ENCODE data around the gene SCAPER. TPM values are rescaled to one million over a fixed set of nuclear protein-coding genes. Genes with fewer than 3 reads are reported as not detected.
"Not testable (repeated sequence)": the region's sequence is repeated elsewhere in the genome, so short reads cannot be mapped to it uniquely, and the experiment has no call there.

The SCAPER gene
- total RNA-seq, 1 experiment from 2014 or later: 8.3 TPM

DNA sequence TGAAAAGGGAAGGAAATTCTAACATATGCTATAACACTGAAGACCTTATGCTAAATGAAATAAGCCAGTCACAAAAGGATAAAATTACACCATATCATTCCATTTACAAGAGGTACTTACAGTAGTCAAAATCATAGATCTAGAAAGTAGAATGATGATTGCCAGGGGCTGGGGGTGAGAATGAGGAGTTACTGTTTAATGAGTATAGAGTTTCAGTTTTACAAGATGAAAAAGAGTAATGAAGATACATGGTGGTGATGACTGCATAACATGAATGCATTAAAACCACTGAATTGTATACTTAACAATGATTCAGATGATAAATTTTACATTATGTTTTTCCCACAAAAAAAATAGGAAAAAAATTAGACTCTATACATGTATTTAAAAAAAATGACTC lies 152.6 kb downstream of the SCAPER start:
- DNase-seq: no peak

DNA sequence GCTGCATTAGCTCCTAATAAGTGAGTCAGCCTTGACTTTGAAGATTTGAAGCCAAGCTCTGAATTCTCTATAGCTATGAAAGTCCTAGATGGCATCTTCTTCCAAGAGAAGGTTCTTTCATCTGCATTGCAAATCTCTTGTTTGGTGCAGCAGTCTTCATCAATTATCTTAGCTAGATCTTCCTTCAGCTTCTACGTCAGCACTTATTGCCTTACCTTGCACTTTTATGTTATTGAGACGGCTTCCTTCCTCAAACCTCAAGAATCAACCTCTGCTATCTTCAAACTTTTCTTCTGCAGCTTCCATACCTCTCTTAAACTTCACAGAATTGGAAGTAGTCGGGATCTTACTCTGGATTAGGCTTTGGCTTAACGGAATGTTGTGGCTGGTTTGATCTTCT lies 167.6 kb downstream of the SCAPER start:
- Histone ChIP-seq H3K4me3 (ENCODE audit: insufficient read depth, low read depth, low read length) (no peak overlapping the region), H3K27me3 (ENCODE audit: control insufficient read depth, insufficient read depth, low read length) (no peaks in the 10 kb centered on the region), H3K36me3 (replicated peaks; ENCODE audit: control insufficient read depth, insufficient read depth, low read length) (no peaks in the 10 kb centered on the region)
- DNase-seq: no peak

More for the DNA sequence above, 152.6 kb downstream of the SCAPER start:
- Histone ChIP-seq H3K4me3 (ENCODE audit: insufficient read depth, low read depth, low read length) (no peak overlapping the region), H3K36me3 (replicated peaks; ENCODE audit: control insufficient read depth, insufficient read depth, low read length) (no peaks in the 10 kb centered on the region), H3K27me3 (ENCODE audit: control insufficient read depth, insufficient read depth, low read length) (no peaks in the 10 kb centered on the region)

DNA sequence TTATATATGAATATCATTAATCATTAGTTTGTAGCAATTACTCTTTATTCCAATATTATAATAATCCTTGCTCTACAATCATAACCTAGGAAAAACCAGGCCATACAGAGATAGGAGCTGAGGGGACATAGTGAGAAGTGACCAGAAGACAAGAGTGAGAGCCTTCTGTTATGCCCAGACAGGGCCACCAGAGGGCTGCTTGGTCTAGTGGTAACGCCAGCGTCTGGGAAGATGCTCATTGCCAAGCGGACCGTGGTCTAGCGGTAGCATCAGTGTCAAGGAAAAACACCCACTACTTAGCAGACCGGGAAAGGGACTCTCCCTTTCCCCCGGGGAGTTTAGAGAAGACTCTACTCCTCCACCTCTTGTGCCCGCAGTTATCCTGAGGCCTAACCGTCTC lies 172.8 kb downstream of the SCAPER start:
- DNase-seq; H3K36me3 ChIP-seq (replicated peaks; ENCODE audit: control insufficient read depth, insufficient read depth, low read length); H3K4me3 ChIP-seq (ENCODE audit: insufficient read depth, low read depth, low read length); H3K27me3 ChIP-seq (ENCODE audit: control insufficient read depth, insufficient read depth, low read length): not testable (repeated sequence)

DNA sequence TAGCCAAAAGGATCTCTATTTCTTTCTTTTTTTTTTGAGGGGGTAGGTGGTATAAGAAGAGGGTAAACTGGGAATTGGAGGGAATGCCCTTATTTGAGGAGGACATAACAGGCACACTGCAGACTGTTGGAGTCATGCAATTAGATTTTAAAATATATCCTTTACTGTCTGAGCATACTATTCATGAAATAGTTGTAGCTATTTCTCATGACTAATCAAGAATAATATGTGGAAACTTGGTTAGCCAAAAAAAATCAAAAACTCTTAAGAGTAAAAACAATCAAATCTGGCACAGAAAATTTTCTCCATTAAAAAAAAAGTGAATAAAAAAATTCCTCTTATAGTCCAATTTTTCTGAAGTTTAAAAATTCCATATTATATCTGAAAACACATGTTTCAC lies 174.9 kb downstream of the SCAPER start:
- H3K4me3 ChIP-seq (ENCODE audit: insufficient read depth, low read depth, low read length): no peak overlapping the region
- DNase-seq: no peak
- no peaks in the 10 kb centered on the region for H3K36me3 ChIP-seq (replicated peaks; ENCODE audit: control insufficient read depth, insufficient read depth, low read length)
- H3K27me3 ChIP-seq (ENCODE audit: control insufficient read depth, insufficient read depth, low read length): no peaks in the 10 kb centered on the region

DNA sequence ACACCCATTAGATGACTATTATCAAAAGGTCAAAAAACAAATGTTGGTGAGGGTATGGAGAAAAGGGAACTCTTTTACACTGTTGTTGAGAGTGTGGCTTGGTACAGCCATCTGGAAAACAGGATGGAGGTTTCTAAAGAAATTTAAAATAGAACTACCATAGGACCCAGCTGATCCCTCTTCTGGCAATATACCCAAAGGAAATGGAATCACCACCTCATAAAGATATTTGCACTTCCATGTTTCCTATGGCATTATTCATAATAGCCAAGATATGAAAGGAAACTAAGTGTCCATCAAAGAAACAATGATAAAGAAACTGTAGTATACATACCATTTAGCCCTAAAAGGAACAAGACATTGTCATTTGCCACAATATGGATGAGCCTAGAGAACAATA lies 186.3 kb downstream of the SCAPER start:
- Histone ChIP-seq H3K36me3 (replicated peaks; ENCODE audit: control insufficient read depth, insufficient read depth, low read length) (no peaks in the 10 kb centered on the region), H3K27me3 (ENCODE audit: control insufficient read depth, insufficient read depth, low read length) (no peaks in the 10 kb centered on the region), H3K4me3 (ENCODE audit: insufficient read depth, low read depth, low read length) (no peak overlapping the region)
- DNase-seq: no peak

DNA sequence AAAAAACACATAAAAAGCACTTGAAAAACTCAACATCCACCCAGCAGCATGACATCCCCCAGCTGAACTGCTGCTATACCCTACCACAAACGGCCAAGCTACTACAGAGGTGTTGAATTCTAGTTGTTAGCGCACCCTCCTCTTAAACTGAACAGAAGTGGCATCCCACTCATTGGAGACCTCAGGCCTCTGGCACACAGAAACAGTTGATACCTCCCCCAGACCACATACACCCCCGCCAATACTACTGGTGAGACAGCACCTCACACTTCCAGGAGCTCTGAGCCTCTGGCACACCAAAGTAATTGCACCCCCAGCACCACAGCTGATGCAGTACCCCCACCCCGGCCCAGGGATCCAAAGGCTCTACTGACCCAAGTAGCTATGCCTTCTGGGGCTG lies 190.2 kb downstream of the SCAPER start:
- no peaks in the 10 kb centered on the region for H3K27me3 ChIP-seq (ENCODE audit: control insufficient read depth, insufficient read depth, low read length)
- H3K4me3 ChIP-seq (ENCODE audit: insufficient read depth, low read depth, low read length): no peak overlapping the region
- no peaks in the 10 kb centered on the region for H3K36me3 ChIP-seq (replicated peaks; ENCODE audit: control insufficient read depth, insufficient read depth, low read length)
- DNase-seq: no peak

DNA sequence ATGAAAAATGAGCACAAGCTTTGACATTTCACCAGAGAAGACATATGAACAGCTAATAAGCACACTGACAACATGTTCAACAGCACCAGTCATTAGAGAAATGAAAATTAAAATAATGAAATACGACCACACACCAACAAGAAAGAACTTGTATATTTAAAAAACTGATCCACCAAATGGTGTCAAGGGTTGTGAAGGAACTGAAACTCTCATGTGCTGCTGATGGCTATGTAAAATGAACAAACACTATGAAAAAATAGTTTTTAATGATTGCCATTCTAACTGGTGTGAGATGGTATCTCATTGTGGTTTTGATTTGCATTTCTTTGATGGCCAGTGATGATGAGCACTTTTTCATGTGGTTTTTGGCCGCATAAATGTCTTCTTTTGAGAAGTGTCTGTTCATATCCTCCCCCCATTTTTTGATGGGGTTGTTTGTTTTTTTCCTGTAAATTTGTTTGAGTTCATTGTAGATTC lies 193.8 kb downstream of the SCAPER start:
- H3K36me3 ChIP-seq (replicated peaks; ENCODE audit: control insufficient read depth, insufficient read depth, low read length): no peaks in the 10 kb centered on the region
- H3K27me3 ChIP-seq (ENCODE audit: control insufficient read depth, insufficient read depth, low read length): no peaks in the 10 kb centered on the region
- no peak for DNase-seq
- H3K4me3 ChIP-seq (ENCODE audit: insufficient read depth, low read depth, low read length): no peak overlapping the region

DNA sequence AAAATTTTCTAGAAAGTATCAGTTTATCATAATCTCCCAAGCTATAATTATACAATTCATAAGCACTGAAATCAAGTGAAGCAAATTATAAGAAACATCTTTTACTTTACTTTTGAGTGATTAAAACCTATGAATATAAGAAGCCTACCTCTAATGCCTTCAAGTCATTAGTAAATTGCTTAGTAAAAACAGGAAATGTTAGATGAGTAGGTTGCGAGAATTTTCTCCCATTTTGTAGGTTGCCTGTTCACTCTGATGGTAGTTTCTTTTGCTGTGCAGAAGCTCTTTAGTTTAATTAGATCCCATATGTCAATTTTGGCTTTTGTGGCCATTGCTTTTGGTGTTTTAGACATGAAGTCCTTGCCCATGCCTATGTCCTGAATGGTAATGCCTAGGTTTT lies 201.1 kb downstream of the SCAPER start:
- H3K27me3 ChIP-seq (ENCODE audit: control insufficient read depth, insufficient read depth, low read length); H3K36me3 ChIP-seq (replicated peaks; ENCODE audit: control insufficient read depth, insufficient read depth, low read length); H3K4me3 ChIP-seq (ENCODE audit: insufficient read depth, low read depth, low read length); DNase-seq: not testable (repeated sequence)

DNA sequence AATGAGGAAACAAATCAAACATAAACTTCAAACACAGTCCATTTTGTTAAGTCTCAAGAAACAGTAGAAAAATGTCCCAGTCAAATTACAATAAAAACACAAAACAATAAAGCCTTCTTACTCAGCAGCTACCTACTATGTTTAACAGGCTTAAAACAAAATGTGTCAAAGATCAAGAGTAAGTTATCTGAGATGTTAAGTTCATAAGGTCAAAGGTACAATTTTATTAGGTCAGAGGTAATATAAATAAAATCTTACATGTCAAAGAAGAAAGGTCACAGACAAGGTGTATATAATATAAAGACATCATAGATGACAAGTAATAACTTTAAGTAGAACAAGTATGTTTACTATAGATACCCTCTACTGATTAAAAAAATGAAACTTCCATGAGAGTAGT lies 208.3 kb downstream of the SCAPER start:
- H3K4me3 ChIP-seq (ENCODE audit: insufficient read depth, low read depth, low read length): no peak overlapping the region
- H3K36me3 ChIP-seq (replicated peaks; ENCODE audit: control insufficient read depth, insufficient read depth, low read length): no peaks in the 10 kb centered on the region
- DNase-seq: no peak
- no peaks in the 10 kb centered on the region for H3K27me3 ChIP-seq (ENCODE audit: control insufficient read depth, insufficient read depth, low read length)

DNA sequence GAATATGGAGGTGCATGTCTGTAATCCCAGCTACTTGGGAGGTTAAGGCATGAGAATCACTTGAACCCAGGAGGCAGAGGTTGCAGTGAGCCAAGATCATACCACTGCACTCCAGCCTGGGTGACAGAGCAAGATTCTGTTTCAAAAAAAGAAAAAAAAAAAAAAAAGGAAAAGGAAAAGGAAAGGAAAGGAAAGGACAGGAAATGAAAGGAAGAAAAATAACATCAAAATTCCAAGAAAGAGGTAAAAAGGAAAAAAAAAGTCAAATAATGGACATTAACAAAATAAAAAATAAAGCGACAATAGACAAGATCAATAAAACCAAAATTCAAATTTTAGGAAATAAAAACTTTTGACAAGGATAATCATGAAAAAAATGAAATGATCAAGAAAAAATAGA lies 212.6 kb downstream of the SCAPER start:
- not testable (repeated sequence) for H3K4me3 ChIP-seq (ENCODE audit: insufficient read depth, low read depth, low read length); H3K36me3 ChIP-seq (replicated peaks; ENCODE audit: control insufficient read depth, insufficient read depth, low read length); DNase-seq; H3K27me3 ChIP-seq (ENCODE audit: control insufficient read depth, insufficient read depth, low read length)

DNA sequence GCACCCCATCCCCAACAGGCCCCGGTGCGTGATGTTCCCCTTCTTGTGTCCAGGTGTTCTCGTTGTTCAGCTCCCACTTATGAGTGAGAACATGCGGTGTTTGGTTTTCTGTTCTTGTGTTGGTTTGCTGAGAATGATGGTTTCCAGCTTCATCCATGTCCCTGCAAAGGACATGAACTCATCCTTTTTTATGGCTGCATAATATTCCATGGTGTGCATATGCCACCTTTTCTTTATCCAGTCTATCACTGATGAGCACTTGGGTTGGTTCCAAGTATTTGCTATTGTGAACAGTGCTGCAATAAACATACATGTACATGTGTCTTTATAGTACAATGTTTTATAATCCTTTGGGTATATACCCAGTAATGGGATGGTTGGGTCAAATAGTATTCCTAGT lies 217.5 kb downstream of the SCAPER start:
- not testable (repeated sequence) for DNase-seq; H3K27me3 ChIP-seq (ENCODE audit: control insufficient read depth, insufficient read depth, low read length); H3K4me3 ChIP-seq (ENCODE audit: insufficient read depth, low read depth, low read length); H3K36me3 ChIP-seq (replicated peaks; ENCODE audit: control insufficient read depth, insufficient read depth, low read length)

DNA sequence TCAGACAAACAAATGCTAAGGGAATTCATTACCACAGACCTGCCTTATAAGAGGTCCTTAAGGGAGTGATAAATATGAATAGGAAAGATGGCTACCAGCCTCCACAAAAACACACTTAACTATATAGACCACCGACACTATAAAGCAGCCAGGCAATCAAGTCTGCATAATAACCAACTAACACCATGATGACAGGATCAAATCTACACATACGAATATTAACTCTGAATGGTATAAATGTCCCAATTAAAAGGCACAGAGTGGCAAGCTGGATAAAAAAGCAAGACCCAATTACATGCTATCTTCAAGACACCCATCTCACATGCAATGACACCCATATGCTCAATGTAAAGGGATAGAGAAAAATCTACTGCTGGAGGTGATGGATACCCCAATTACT lies 221.1 kb downstream of the SCAPER start:
- no peak for DNase-seq
- no peaks in the 10 kb centered on the region for H3K36me3 ChIP-seq (replicated peaks; ENCODE audit: control insufficient read depth, insufficient read depth, low read length)
- no peak overlapping the region for H3K4me3 ChIP-seq (ENCODE audit: insufficient read depth, low read depth, low read length)
- H3K27me3 ChIP-seq (ENCODE audit: control insufficient read depth, insufficient read depth, low read length): no peaks in the 10 kb centered on the region

DNA sequence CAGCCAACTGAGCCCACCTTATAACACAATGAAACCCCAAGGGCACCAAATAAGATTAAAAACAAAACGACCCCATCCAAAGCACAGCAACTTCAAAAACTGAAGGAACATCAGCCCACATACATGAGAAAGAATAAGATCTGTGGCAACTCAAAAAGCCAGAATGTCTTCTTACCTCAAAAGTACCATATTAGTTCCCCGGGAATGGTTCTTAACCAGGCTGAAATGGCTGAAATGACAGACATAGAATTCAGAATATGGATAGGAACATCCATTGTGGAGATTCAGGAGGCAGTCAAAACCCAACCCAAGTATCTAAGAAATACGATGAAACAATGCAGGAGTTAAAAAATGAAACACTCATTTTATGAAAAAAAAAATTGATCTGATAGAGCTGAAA lies 222.3 kb downstream of the SCAPER start:
- no peak for DNase-seq
- Histone ChIP-seq H3K36me3 (replicated peaks; ENCODE audit: control insufficient read depth, insufficient read depth, low read length) (no peaks in the 10 kb centered on the region), H3K27me3 (ENCODE audit: control insufficient read depth, insufficient read depth, low read length) (no peaks in the 10 kb centered on the region), H3K4me3 (ENCODE audit: insufficient read depth, low read depth, low read length) (no peak overlapping the region)

DNA sequence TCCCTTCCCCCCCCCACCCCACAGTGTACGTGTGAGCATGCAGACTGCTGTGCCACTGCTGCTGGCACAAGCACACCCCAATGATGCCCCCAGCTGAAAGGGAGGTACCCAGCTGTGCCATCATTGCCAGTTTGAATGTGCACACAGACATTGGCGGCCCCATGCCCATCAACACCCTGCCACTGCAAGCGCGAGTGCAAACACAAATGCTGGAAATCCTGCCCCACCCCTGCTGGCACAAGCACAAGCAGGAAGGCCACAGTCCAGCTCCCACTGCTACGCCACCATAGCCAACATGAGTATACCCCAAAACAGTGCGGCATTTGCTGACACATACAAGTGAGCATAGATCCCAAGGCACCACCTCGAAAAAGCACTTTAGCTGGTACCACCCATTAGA lies 222.9 kb downstream of the SCAPER start:
- no peak for DNase-seq
- Histone ChIP-seq H3K27me3 (ENCODE audit: control insufficient read depth, insufficient read depth, low read length) (no peaks in the 10 kb centered on the region), H3K4me3 (ENCODE audit: insufficient read depth, low read depth, low read length) (no peak overlapping the region)

DNA sequence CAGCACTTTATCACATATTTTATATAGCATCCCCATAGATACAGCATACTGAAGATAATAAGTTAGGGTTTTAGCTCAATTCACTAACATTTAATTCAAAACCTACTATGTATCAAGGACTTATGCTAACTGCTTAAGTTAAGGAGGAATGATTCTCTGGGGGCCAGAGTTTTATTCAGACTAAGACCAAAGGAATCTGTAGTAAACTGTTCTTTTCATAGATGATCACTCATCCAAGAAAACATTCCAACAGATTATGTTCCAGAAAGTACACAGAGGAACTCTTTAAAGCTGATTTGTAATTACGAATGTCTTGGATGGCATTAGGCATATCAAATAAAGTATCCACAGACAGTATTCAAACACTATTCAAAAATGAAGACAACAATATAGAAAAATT lies 226.4 kb downstream of the SCAPER start:
- H3K4me3 ChIP-seq (ENCODE audit: insufficient read depth, low read depth, low read length): no peak overlapping the region
- no peak for DNase-seq
- H3K27me3 ChIP-seq (ENCODE audit: control insufficient read depth, insufficient read depth, low read length): no peaks in the 10 kb centered on the region
- H3K36me3 ChIP-seq (replicated peaks; ENCODE audit: control insufficient read depth, insufficient read depth, low read length): no peaks in the 10 kb centered on the region

More for the DNA sequence above, 222.9 kb downstream of the SCAPER start:
- no peaks in the 10 kb centered on the region for H3K36me3 ChIP-seq (replicated peaks; ENCODE audit: control insufficient read depth, insufficient read depth, low read length)

DNA sequence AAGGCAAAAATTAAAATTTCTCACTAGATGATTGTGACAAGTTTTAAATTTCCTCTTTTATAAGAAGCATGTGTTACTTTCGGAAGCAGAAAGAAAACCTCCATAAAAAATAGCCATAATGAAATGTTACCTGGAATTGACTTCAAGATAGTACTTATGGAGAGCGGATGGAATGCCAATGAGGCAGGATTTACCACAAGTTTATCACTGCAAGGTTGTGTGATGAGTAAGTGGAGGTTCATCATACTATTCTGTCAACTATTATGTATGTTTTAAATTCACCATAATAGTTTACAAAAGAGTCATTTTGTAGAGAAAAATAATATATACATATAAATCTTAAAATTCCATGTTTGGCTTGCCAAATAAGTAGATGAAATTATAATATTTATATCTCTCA lies 230.3 kb downstream of the SCAPER start:
- no peak for DNase-seq
- H3K27me3 ChIP-seq (ENCODE audit: control insufficient read depth, insufficient read depth, low read length): no peaks in the 10 kb centered on the region
- no peaks in the 10 kb centered on the region for H3K36me3 ChIP-seq (replicated peaks; ENCODE audit: control insufficient read depth, insufficient read depth, low read length)
- no peak overlapping the region for H3K4me3 ChIP-seq (ENCODE audit: insufficient read depth, low read depth, low read length)
